Liver (tissue), 3 donors: ENCODE measurements around the gene CCNY.

Source experiments
- EGR1 ChIP-seq, 2 donors: IDR thresholded peaks; 2 replicates each; pipeline ENCODE4 v1.6.1; 2016 to 2018; ENCODE audit warnings: antibody characterized with exemption in 2 of 2, low read depth in 2 of 2
- JUND ChIP-seq, 2 donors: IDR thresholded peaks; 2 replicates each; pipeline ENCODE4 v1.6.1; 2016; ENCODE audit warnings: antibody characterized with exemption in 2 of 2
- RAD21 ChIP-seq, 2 donors: IDR thresholded peaks; 2 replicates each; pipeline ENCODE4 v1.6.1; 2016; ENCODE audit warnings: antibody characterized with exemption in 2 of 2, mild to moderate bottlenecking in 2 of 2
- YY1 ChIP-seq: IDR thresholded peaks from 2 replicates; pipeline ENCODE4 v1.6.1; 2016; ENCODE audit warnings: antibody characterized with exemption, mild to moderate bottlenecking
- TF ChIP-seq, protein P1 (sequence below): fragments of 150-350 bp; IDR thresholded peaks from 2 replicates; pipeline ENCODE4 v1.5.1; 2017; ENCODE audit warnings: improper control_type of control experiment, low read depth, low read length; ENCODE audit not compliant: missing input control
- TF ChIP-seq, protein P2 (sequence below): IDR thresholded peaks from 2 replicates; pipeline ENCODE4 v1.6.1; 2016; ENCODE audit warnings: antibody characterized with exemption
- TF ChIP-seq, protein P3 (sequence below): IDR thresholded peaks from 2 replicates; pipeline ENCODE4 v1.6.1; 2016; ENCODE audit warnings: antibody characterized with exemption, mild to moderate bottlenecking
- donor health status: healthy.
- donor health status: healthy.

DNA sequence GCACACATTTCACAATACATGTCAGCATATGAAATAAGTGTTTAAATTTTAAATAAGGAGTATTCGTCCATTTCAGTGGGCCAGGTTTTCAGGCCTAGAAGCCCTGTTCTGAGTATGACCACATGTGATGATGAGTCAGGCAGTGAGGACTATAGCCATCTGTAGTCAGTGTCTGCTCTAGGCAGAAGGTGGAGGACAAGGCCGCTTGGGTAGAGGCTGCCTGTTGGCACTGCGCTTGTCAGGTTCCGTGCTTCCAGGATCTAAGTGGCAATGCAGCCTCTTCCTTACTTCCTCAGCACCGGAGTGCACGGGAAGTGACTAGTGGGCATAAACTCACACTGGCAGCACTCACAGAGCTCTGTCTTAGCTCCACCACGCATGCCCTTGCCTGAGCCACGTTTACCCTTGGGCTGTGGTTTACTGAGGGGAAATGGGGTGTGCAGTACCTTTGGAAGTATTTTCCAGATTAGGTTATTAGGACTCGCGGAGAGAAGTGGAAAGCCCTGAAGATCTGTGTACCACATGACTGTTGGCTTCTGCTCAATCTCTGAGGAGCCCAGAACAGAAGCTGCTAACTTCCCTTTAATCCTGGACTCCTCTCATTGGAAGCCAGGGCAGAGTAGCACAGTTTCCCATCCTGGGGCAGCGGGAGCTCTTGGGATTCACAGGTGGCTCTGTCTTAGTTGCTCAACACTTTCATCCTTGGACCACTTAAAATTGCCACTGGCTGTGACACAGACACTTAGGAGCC, 181.3 kb downstream of the CCNY start:
- TF ChIP-seq YY1 (no peak), RAD21 (IDR thresholded peaks at IDR 0.05) (no peak), EGR1 (IDR thresholded peaks at IDR 0.05; ENCODE audit: low read depth in 2 of 2) (no peak), JUND (IDR thresholded peaks at IDR 0.05) (no peak)
- TF ChIP-seq, protein P1, sequence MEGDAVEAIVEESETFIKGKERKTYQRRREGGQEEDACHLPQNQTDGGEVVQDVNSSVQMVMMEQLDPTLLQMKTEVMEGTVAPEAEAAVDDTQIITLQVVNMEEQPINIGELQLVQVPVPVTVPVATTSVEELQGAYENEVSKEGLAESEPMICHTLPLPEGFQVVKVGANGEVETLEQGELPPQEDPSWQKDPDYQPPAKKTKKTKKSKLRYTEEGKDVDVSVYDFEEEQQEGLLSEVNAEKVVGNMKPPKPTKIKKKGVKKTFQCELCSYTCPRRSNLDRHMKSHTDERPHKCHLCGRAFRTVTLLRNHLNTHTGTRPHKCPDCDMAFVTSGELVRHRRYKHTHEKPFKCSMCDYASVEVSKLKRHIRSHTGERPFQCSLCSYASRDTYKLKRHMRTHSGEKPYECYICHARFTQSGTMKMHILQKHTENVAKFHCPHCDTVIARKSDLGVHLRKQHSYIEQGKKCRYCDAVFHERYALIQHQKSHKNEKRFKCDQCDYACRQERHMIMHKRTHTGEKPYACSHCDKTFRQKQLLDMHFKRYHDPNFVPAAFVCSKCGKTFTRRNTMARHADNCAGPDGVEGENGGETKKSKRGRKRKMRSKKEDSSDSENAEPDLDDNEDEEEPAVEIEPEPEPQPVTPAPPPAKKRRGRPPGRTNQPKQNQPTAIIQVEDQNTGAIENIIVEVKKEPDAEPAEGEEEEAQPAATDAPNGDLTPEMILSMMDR: no peak
- TF ChIP-seq, protein P2, sequence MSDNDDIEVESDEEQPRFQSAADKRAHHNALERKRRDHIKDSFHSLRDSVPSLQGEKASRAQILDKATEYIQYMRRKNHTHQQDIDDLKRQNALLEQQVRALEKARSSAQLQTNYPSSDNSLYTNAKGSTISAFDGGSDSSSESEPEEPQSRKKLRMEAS: no peak
- TF ChIP-seq, protein P3, sequence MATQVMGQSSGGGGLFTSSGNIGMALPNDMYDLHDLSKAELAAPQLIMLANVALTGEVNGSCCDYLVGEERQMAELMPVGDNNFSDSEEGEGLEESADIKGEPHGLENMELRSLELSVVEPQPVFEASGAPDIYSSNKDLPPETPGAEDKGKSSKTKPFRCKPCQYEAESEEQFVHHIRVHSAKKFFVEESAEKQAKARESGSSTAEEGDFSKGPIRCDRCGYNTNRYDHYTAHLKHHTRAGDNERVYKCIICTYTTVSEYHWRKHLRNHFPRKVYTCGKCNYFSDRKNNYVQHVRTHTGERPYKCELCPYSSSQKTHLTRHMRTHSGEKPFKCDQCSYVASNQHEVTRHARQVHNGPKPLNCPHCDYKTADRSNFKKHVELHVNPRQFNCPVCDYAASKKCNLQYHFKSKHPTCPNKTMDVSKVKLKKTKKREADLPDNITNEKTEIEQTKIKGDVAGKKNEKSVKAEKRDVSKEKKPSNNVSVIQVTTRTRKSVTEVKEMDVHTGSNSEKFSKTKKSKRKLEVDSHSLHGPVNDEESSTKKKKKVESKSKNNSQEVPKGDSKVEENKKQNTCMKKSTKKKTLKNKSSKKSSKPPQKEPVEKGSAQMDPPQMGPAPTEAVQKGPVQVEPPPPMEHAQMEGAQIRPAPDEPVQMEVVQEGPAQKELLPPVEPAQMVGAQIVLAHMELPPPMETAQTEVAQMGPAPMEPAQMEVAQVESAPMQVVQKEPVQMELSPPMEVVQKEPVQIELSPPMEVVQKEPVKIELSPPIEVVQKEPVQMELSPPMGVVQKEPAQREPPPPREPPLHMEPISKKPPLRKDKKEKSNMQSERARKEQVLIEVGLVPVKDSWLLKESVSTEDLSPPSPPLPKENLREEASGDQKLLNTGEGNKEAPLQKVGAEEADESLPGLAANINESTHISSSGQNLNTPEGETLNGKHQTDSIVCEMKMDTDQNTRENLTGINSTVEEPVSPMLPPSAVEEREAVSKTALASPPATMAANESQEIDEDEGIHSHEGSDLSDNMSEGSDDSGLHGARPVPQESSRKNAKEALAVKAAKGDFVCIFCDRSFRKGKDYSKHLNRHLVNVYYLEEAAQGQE: no peak
